Transverse colon (tissue), 4 donors: ENCODE measurements around the gene TOP1.

Experiments used
- EP300 ChIP-seq: sonication (generic); formaldehyde crosslinking; IDR thresholded peaks from one replicate; pipeline ENCODE4 v1.6.1; 2017; ENCODE audit warnings: antibody characterized with exemption, low read depth
- POLR2AphosphoS5 ChIP-seq, 3 donors: sonication (generic); formaldehyde crosslinking; IDR thresholded peaks; one replicate each; pipeline ENCODE4 v1.6.1; 2016; ENCODE audit warnings: antibody characterized with exemption in 3 of 3
- TF ChIP-seq, protein P1 (sequence below), 5 experiments: fragments of 200-600 bp in 3 of 5; fragments of 450-650 bp in 2 of 5; sonication (generic) in 3 of 5; IDR thresholded peaks; 1 replicate in 2 of 5; 2 replicates in 3 of 5; pipeline ENCODE4 v1.5.1; 2016 to 2017; ENCODE audit warnings: antibody characterized with exemption in 5 of 5, inconsistent platforms in 3 of 5, mild to moderate bottlenecking in 2 of 5, moderate library complexity in 1 of 5

DNA sequence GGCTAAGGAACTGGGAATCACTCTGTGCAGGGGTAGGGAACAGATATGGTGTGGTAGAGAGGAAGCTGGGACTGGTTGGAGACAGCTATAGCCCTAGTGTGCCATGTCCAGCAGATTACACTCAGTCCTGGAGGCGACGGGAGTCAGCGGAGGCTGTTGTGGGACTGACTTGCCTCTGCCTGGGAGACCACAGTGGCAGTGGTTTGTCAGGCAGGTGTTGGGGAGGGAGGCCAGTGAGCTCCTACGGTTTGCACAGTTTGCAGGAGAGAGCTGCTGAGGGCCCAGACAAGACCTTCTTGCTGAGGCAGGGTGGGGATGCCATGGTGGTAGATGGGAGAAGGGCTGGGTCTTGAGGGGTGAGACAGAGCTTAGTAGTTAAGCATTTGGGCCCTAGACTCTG is 113.6 kb downstream of the TOP1 start:
- TF ChIP-seq, protein P1, sequence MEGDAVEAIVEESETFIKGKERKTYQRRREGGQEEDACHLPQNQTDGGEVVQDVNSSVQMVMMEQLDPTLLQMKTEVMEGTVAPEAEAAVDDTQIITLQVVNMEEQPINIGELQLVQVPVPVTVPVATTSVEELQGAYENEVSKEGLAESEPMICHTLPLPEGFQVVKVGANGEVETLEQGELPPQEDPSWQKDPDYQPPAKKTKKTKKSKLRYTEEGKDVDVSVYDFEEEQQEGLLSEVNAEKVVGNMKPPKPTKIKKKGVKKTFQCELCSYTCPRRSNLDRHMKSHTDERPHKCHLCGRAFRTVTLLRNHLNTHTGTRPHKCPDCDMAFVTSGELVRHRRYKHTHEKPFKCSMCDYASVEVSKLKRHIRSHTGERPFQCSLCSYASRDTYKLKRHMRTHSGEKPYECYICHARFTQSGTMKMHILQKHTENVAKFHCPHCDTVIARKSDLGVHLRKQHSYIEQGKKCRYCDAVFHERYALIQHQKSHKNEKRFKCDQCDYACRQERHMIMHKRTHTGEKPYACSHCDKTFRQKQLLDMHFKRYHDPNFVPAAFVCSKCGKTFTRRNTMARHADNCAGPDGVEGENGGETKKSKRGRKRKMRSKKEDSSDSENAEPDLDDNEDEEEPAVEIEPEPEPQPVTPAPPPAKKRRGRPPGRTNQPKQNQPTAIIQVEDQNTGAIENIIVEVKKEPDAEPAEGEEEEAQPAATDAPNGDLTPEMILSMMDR (IDR thresholded peaks at IDR 0.05), result no peak
- TF ChIP-seq EP300, result no peak
- TF ChIP-seq POLR2AphosphoS5 (IDR thresholded peaks at IDR 0.05), result no peak
